WTC11 (cell line): ENCODE measurements around the gene CELF4. TPM values are rescaled to one million over a fixed set of nuclear protein-coding genes. Genes with fewer than 3 reads are reported as not detected.

ENCODE experiments used
- ATAC-seq: fragments of 200-7000 bp; cut with Tn5 transposase; 2 replicates; pipeline ENCODE4 v1.10.0; 2021; ENCODE audit warnings: mild to moderate bottlenecking, moderate library complexity
- CTCF ChIA-PET: fragments of 300-600 bp; sonication (Branson Sonifier 250); formaldehyde crosslinking; loops from one replicate; lab custom pipeline; 2021; ENCODE audit warnings: antibody characterized with exemption; lab: Charles Lee
- POLR2A ChIA-PET: fragments of 350-600 bp; sonication (Branson Sonifier 250); formaldehyde crosslinking; loops from one replicate; lab custom pipeline; 2021; ENCODE audit warnings: antibody characterized with exemption; lab: Charles Lee
- DNase-seq: peaks from one replicate; pipeline ENCODE4 v3.0.0; 2021; ENCODE audit warnings: low spot score
- H3K27ac Mint-ChIP-seq: 2 replicates; pipeline ENCODE4 v1.8.0; 2021; ENCODE audit warnings: mixed read lengths
- H3K27me3 Mint-ChIP-seq: 2 replicates; pipeline ENCODE4 v1.8.0; 2021; ENCODE audit warnings: low read depth, mild to moderate bottlenecking, moderate library complexity, mixed read lengths
- H3K36me3 Mint-ChIP-seq: 2 replicates; pipeline ENCODE4 v1.8.0; 2021; ENCODE audit warnings: mixed read lengths
- H3K4me1 Mint-ChIP-seq: 2 replicates; pipeline ENCODE4 v1.8.0; 2022; ENCODE audit warnings: mixed read lengths
- H3K4me3 Mint-ChIP-seq: 2 replicates; pipeline ENCODE4 v1.8.0; 2021; ENCODE audit warnings: mild to moderate bottlenecking, moderate library complexity, mixed read lengths
- H3K9me3 Mint-ChIP-seq: 2 replicates; pipeline ENCODE4 v1.8.0; 2021; ENCODE audit warnings: mixed read lengths
- ATF1 ChIP-seq: sonication (generic); formaldehyde crosslinking; IDR thresholded peaks from 2 replicates; pipeline ENCODE4 v1.8.1; 2023; ENCODE audit warnings: mild to moderate bottlenecking, moderate library complexity, missing genetic modification reagents
- CREB1 ChIP-seq: sonication (generic); formaldehyde crosslinking; IDR thresholded peaks from 2 replicates; pipeline ENCODE4 v1.8.0; 2023; ENCODE audit warnings: mild to moderate bottlenecking, missing genetic modification reagents
- CREM ChIP-seq: sonication (generic); formaldehyde crosslinking; IDR thresholded peaks from 2 replicates; pipeline ENCODE4 v1.8.1; 2022; ENCODE audit warnings: mild to moderate bottlenecking, missing genetic modification reagents, moderate library complexity
- EMX1 ChIP-seq: fragments of 250-450 bp; sonication (Bioruptor Pico); IDR thresholded peaks from 2 replicates; pipeline ENCODE4 v1.8.0; 2021; ENCODE audit warnings: mild to moderate bottlenecking
- ERG ChIP-seq: fragments of 250-450 bp; sonication (Bioruptor Pico); IDR thresholded peaks from 2 replicates; pipeline ENCODE4 v1.8.0; 2021; ENCODE audit warnings: mild to moderate bottlenecking
- ESRRA ChIP-seq: sonication (generic); formaldehyde crosslinking; IDR thresholded peaks from 2 replicates; pipeline ENCODE4 v1.8.1; 2022; ENCODE audit warnings: mild to moderate bottlenecking, missing genetic modification reagents, borderline replicate concordance
- FOXJ3 ChIP-seq: sonication (generic); formaldehyde crosslinking; IDR thresholded peaks from 2 replicates; pipeline ENCODE4 v1.9.0; 2021; ENCODE audit warnings: missing genetic modification reagents, mild to moderate bottlenecking, borderline replicate concordance
- GTF2I ChIP-seq: fragments of 250-450 bp; sonication (Bioruptor Pico); conservative IDR thresholded peaks from 2 replicates; pipeline ENCODE4 v1.4.0; 2021; ENCODE audit warnings: mild to moderate bottlenecking
- HMGA2 ChIP-seq: fragments of 250-450 bp; sonication (Bioruptor Pico); IDR thresholded peaks from 2 replicates; pipeline ENCODE4 v1.4.0; 2021; ENCODE audit warnings: mild to moderate bottlenecking, moderate library complexity
- JAZF1 ChIP-seq: fragments of 250-450 bp; sonication (Bioruptor Pico); IDR thresholded peaks from 2 replicates; pipeline ENCODE4 v1.9.0; 2021; ENCODE audit warnings: moderate library complexity, mild to moderate bottlenecking, inconsistent platforms
- JUN ChIP-seq: sonication (generic); formaldehyde crosslinking; IDR thresholded peaks from 2 replicates; pipeline ENCODE4 v1.8.0; 2023; ENCODE audit warnings: mild to moderate bottlenecking, missing genetic modification reagents
- MYBL2 ChIP-seq: sonication (generic); formaldehyde crosslinking; IDR thresholded peaks from 2 replicates; pipeline ENCODE4 v1.8.1; 2023; ENCODE audit warnings: mild to moderate bottlenecking, moderate library complexity, missing genetic modification reagents
- NFE2L1 ChIP-seq: sonication (generic); formaldehyde crosslinking; IDR thresholded peaks from 2 replicates; pipeline ENCODE4 v1.8.1; 2023; ENCODE audit warnings: missing genetic modification reagents
- OVOL2 ChIP-seq: fragments of 250-450 bp; sonication (Bioruptor Pico); IDR thresholded peaks from 2 replicates; pipeline ENCODE4 v1.9.0; 2021; ENCODE audit warnings: mild to moderate bottlenecking, borderline replicate concordance
- RORB ChIP-seq: fragments of 250-450 bp; sonication (Bioruptor Pico); IDR thresholded peaks from 2 replicates; pipeline ENCODE4 v1.9.0; 2021; ENCODE audit warnings: mild to moderate bottlenecking
- SOX15 ChIP-seq: fragments of 250-450 bp; sonication (Bioruptor Pico); IDR thresholded peaks from 2 replicates; pipeline ENCODE4 v1.9.0; 2021; ENCODE audit warnings: mild to moderate bottlenecking
- TCF7 ChIP-seq: sonication (generic); formaldehyde crosslinking; IDR thresholded peaks from 2 replicates; pipeline ENCODE4 v1.8.0; 2022; ENCODE audit warnings: mild to moderate bottlenecking, low read depth, missing genetic modification reagents, moderate library complexity
- TEAD4 ChIP-seq: sonication (generic); formaldehyde crosslinking; IDR thresholded peaks from 2 replicates; pipeline ENCODE4 v1.8.0; 2022; ENCODE audit warnings: mild to moderate bottlenecking, missing genetic modification reagents
- TP53 ChIP-seq: sonication (generic); formaldehyde crosslinking; IDR thresholded peaks from 2 replicates; pipeline ENCODE4 v1.8.1; 2023; ENCODE audit warnings: mild to moderate bottlenecking, missing genetic modification reagents
- ZBTB21 ChIP-seq: sonication (generic); formaldehyde crosslinking; IDR thresholded peaks from 2 replicates; pipeline ENCODE4 v1.8.1; 2023; ENCODE audit warnings: mild to moderate bottlenecking, missing genetic modification reagents, borderline replicate concordance
- ZNF121 ChIP-seq: sonication (generic); formaldehyde crosslinking; IDR thresholded peaks from 2 replicates; pipeline ENCODE4 v1.8.0; 2023; ENCODE audit warnings: missing genetic modification reagents
- ZNF138 ChIP-seq: sonication (generic); formaldehyde crosslinking; conservative IDR thresholded peaks from 2 replicates; pipeline ENCODE4 v1.8.1; 2022; ENCODE audit warnings: mild to moderate bottlenecking, moderate library complexity, missing genetic modification reagents
- ZNF232 ChIP-seq: sonication (generic); formaldehyde crosslinking; IDR thresholded peaks from 2 replicates; pipeline ENCODE4 v1.8.0; 2022; ENCODE audit warnings: mild to moderate bottlenecking, missing genetic modification reagents
- total RNA-seq: library from RNA; stranded (reverse); gene quantifications from 3 replicates; pipeline ENCODE4 v1.2.3, GENCODE V29; 2021
- TF ChIP-seq, protein P1 (sequence below): fragments of 250-450 bp; sonication (Bioruptor Pico); IDR thresholded peaks from 2 replicates; pipeline ENCODE4 v1.9.0; 2021; ENCODE audit warnings: mild to moderate bottlenecking
- TF ChIP-seq, protein P2 (sequence below): sonication (generic); formaldehyde crosslinking; conservative IDR thresholded peaks from 2 replicates; pipeline ENCODE4 v1.8.1; 2022; ENCODE audit warnings: mild to moderate bottlenecking, missing genetic modification reagents
- TF ChIP-seq, protein P3 (sequence below): sonication (generic); formaldehyde crosslinking; IDR thresholded peaks from 2 replicates; pipeline ENCODE4 v1.8.1; 2023; ENCODE audit warnings: mild to moderate bottlenecking, moderate library complexity, missing genetic modification reagents
- TF ChIP-seq, protein P4 (sequence below): sonication (generic); formaldehyde crosslinking; IDR thresholded peaks from 2 replicates; pipeline ENCODE4 v1.8.1; 2022; ENCODE audit warnings: mild to moderate bottlenecking, missing genetic modification reagents, moderate library complexity, borderline replicate concordance

CELF4 gene
- total RNA-seq, 1 experiment from 2014 or later: 2.9 TPM

DNA sequence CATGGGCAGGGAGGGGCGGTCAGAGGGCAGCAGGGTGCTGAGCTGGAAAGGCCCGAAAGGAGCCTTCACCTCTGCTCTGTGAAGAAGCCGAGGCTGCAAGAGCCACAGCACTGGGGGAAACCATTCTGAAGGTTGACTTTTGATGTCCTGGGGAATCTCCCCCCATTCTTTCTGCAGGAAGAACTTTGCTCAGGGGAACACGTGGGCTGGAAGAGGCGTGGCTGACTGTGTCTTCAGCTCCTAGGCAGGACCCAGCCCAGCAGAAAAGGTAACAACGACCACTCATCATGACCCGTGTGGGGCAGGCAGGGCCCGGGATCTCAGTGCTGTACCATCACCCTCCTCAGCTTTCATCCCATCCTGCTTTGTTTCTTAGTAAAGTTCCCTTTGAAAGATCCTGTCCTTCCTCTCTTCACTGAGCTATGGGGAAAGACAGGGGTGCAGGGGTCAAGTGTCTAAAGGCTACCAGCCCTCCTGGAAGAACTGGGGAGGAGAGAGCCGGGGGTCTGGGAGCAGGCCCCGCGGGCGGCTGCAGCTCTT lies 312.7 kb downstream of the CELF4 start:
- Mint-ChIP-seq H3K9me3 (no peaks in the 10 kb centered on the region), H3K36me3 (no peaks in the 10 kb centered on the region), H3K4me1 (peaks cover 15% of the 10 kb centered on the region), H3K4me3 (peak overlapping the region; percentile 56), H3K27ac (no peak overlapping the region), H3K27me3 (peaks cover 69% of the 10 kb centered on the region)
- CTCF ChIA-PET: interaction anchor here (0.5 to 1.5 kb wide), 10 partner anchors 9 to 477 kb away, joined by 3 to 8 read pairs (median 4); no protein-coding TSS in a partner anchor
- TF ChIP-seq MYBL2: no peak
- TF ChIP-seq EMX1 (CRISPR knock-in tag): no peak
- TF ChIP-seq JAZF1: no peak
- TF ChIP-seq ZNF138 (CRISPR knock-in tag): no peak
- TF ChIP-seq ERG (CRISPR knock-in tag): no peak
- no peak for TF ChIP-seq TEAD4 (CRISPR knock-in tag)
- TF ChIP-seq, protein P1, sequence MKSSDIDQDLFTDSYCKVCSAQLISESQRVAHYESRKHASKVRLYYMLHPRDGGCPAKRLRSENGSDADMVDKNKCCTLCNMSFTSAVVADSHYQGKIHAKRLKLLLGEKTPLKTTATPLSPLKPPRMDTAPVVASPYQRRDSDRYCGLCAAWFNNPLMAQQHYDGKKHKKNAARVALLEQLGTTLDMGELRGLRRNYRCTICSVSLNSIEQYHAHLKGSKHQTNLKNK (CRISPR knock-in tag): no peak
- no peak for TF ChIP-seq RORB (CRISPR knock-in tag)
- TF ChIP-seq NFE2L1: no peak
- TF ChIP-seq ZNF121 (CRISPR knock-in tag): no peak
- no peak for TF ChIP-seq SOX15 (CRISPR knock-in tag)
- TF ChIP-seq OVOL2 (CRISPR knock-in tag): no peak
- TF ChIP-seq, protein P2, sequence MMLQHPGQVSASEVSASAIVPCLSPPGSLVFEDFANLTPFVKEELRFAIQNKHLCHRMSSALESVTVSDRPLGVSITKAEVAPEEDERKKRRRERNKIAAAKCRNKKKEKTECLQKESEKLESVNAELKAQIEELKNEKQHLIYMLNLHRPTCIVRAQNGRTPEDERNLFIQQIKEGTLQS (CRISPR knock-in tag): no peak
- no peak for TF ChIP-seq TCF7 (CRISPR knock-in tag)
- no peak for TF ChIP-seq ZNF232
- DNase-seq (no peak), ATAC-seq (no peak)
- POLR2A ChIA-PET: no interaction called here

- peaks cover 64% of the 10 kb centered on the region for H3K27me3 Mint-ChIP-seq
These were observed 313.3 kb downstream of the CELF4 start for GRCh38 chr18:37252342-37252741.

DNA sequence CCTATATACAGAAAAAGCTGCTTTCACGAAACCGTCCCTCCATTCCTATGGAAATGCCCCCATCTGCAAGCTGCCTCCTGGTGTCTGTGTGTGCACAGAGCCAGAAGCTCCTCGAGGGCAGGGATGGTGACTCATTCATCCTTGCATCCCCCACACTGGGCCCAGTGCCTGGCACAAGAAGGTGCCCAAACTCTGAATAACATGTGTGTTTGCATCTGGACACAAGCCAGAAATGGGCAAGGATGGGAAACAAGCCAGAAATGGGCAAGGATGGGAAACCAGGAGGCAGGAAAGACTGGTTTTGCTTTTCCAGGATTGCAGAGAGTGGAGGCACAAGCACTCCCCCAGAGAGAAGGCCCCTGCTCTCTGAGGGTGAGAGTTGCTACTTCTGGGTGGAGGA lies 313.9 kb downstream of the CELF4 start:
- Mint-ChIP-seq H3K27ac (no peak overlapping the region), H3K27me3 (peaks cover 57% of the 10 kb centered on the region), H3K9me3 (no peaks in the 10 kb centered on the region), H3K36me3 (no peaks in the 10 kb centered on the region), H3K4me3 (no peak overlapping the region), H3K4me1 (peaks cover 19% of the 10 kb centered on the region)
- POLR2A ChIA-PET: no interaction called here
- CTCF ChIA-PET: interaction anchor here (1.9 kb wide), 1 partner anchor 309 kb away, joined by 6 read pairs; no protein-coding TSS in a partner anchor
- TF ChIP-seq ZNF138 (CRISPR knock-in tag) (no peak), ZBTB21 (CRISPR knock-in tag) (no peak)
- TF ChIP-seq, protein P3, sequence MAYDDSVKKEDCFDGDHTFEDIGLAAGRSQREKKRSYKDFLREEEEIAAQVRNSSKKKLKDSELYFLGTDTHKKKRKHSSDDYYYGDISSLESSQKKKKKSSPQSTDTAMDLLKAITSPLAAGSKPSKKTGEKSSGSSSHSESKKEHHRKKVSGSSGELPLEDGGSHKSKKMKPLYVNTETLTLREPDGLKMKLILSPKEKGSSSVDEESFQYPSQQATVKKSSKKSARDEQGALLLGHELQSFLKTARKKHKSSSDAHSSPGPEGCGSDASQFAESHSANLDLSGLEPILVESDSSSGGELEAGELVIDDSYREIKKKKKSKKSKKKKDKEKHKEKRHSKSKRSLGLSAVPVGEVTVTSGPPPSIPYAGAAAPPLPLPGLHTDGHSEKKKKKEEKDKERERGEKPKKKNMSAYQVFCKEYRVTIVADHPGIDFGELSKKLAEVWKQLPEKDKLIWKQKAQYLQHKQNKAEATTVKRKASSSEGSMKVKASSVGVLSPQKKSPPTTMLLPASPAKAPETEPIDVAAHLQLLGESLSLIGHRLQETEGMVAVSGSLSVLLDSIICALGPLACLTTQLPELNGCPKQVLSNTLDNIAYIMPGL (CRISPR knock-in tag): no peak
- TF ChIP-seq, protein P4, sequence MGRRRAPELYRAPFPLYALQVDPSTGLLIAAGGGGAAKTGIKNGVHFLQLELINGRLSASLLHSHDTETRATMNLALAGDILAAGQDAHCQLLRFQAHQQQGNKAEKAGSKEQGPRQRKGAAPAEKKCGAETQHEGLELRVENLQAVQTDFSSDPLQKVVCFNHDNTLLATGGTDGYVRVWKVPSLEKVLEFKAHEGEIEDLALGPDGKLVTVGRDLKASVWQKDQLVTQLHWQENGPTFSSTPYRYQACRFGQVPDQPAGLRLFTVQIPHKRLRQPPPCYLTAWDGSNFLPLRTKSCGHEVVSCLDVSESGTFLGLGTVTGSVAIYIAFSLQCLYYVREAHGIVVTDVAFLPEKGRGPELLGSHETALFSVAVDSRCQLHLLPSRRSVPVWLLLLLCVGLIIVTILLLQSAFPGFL (CRISPR knock-in tag): no peak
- DNase-seq (no peak), ATAC-seq (no peak)

More at GRCh38 chr18:37252342-37252741, 313.3 kb downstream of the CELF4 start:
- DNase-seq (no peak), ATAC-seq (no peak)
- no peaks in the 10 kb centered on the region for H3K36me3 Mint-ChIP-seq
- H3K4me3 Mint-ChIP-seq: peak overlapping the region; percentile 56
- ChIA-PET CTCF (interaction anchor here (1.3 to 1.5 kb wide), 4 partner anchors 10 to 45 kb away, joined by 3 to 6 read pairs (median 4); no protein-coding TSS in a partner anchor), POLR2A (no interaction called here)
- H3K9me3 Mint-ChIP-seq: no peaks in the 10 kb centered on the region
- H3K4me1 Mint-ChIP-seq: peaks cover 15% of the 10 kb centered on the region
- H3K27ac Mint-ChIP-seq: no peak overlapping the region
- TF ChIP-seq CREB1 (CRISPR knock-in tag) (no peak), HMGA2 (CRISPR knock-in tag) (no peak), ESRRA (CRISPR knock-in tag) (no peak), MYBL2 (no peak), FOXJ3 (CRISPR knock-in tag) (no peak), TP53 (CRISPR knock-in tag) (no peak), ATF1 (CRISPR knock-in tag) (no peak), TCF7 (CRISPR knock-in tag) (no peak), GTF2I (CRISPR knock-in tag) (no peak), TEAD4 (CRISPR knock-in tag) (no peak), CREM (CRISPR knock-in tag) (no peak), EMX1 (CRISPR knock-in tag) (no peak), JUN (no peak), ZNF121 (CRISPR knock-in tag) (no peak)
- TF ChIP-seq, protein P2 (CRISPR knock-in tag): no peak
